IMR-90 (cell line): ENCODE measurements around the gene COL19A1. TPM values are rescaled to one million over a fixed set of nuclear protein-coding genes. Genes with fewer than 3 reads are reported as not detected.

Experiments used
- ATAC-seq: fragments of 200-7000 bp; cut with Tn5 transposase; 2 replicates; pipeline ENCODE4 v1.9.1; 2020; ENCODE audit warnings: low read depth, mild to moderate bottlenecking, moderate library complexity
- BruUV-seq: library from RNA; stranded (reverse); fragments of 400-500 nt; replicated peaks from 2 replicates; lab custom pipeline; 2021; lab: Mats Ljungman, UMichigan
- CTCF ChIA-PET: fragments of 300-600 bp; formaldehyde crosslinking; extraction: SDS; loops from one replicate; lab custom pipeline; 2021; ENCODE audit warnings: antibody characterized with exemption; lab: Yijun Ruan, JAX
- POLR2A ChIA-PET: fragments of 300-600 bp; sonication (Branson Sonifier 250); formaldehyde crosslinking; loops from one replicate; lab custom pipeline; 2022; ENCODE audit warnings: antibody characterized with exemption; ENCODE audit not compliant: unreplicated experiment; lab: Charles Lee
- DNase-seq: peaks from one replicate; pipeline ENCODE4 v3.0.0; 2013
- H2AFZ ChIP-seq: replicated peaks from 2 replicates; pipeline ENCODE3; 2013; ENCODE audit warnings: low read length, mild to moderate bottlenecking; ENCODE audit not compliant: poor library complexity
- H2AK5ac ChIP-seq: 2 replicates; pipeline ENCODE4 v1.6.1; 2013; ENCODE audit warnings: low read depth, low read length, inconsistent platforms
- H2AK9ac ChIP-seq: replicated peaks from 2 replicates; pipeline ENCODE3; 2013; ENCODE audit warnings: mild to moderate bottlenecking, low read depth, low read length, moderate library complexity; ENCODE audit not compliant: poor library complexity
- H2BK120ac ChIP-seq: 2 replicates; pipeline ENCODE4 v1.6.1; 2013; ENCODE audit warnings: low read depth, low read length, inconsistent platforms
- H2BK15ac ChIP-seq: 3 replicates; pipeline ENCODE4 v1.6.1; 2013; ENCODE audit warnings: low read depth, low read length, inconsistent platforms
- H2BK20ac ChIP-seq: 2 replicates; pipeline ENCODE4 v1.6.1; 2013; ENCODE audit warnings: low read depth, mild to moderate bottlenecking, inconsistent platforms, low read length, moderate library complexity
- H2BK5ac ChIP-seq: 2 replicates; pipeline ENCODE4 v1.6.1; 2013; ENCODE audit warnings: mild to moderate bottlenecking, low read depth, low read length, inconsistent platforms; ENCODE audit not compliant: poor library complexity, severe bottlenecking
- H3K14ac ChIP-seq: replicated peaks from 2 replicates; pipeline ENCODE4 v1.6.1; 2013; ENCODE audit warnings: low read depth, low read length, inconsistent platforms
- H3K18ac ChIP-seq: 2 replicates; pipeline ENCODE4 v1.6.1; 2013; ENCODE audit warnings: low read depth, low read length, control low read depth
- H3K23ac ChIP-seq: 2 replicates; pipeline ENCODE4 v1.6.1; 2013; ENCODE audit warnings: low read depth, low read length, inconsistent platforms
- H3K27ac ChIP-seq: 2 replicates; pipeline ENCODE4 v1.5.1; 2013; ENCODE audit warnings: mild to moderate bottlenecking, control low read depth, low read length; ENCODE audit not compliant: insufficient read depth
- H3K27me3 ChIP-seq: 2 replicates; pipeline ENCODE4 v1.6.1; 2013; ENCODE audit warnings: low read length; ENCODE audit not compliant: control insufficient read depth, insufficient read depth
- H3K36me3 ChIP-seq: 2 replicates; pipeline ENCODE4 v1.6.1; 2013; ENCODE audit warnings: low read length, mixed read lengths; ENCODE audit not compliant: control insufficient read depth, insufficient read depth
- H3K4ac ChIP-seq: 2 replicates; pipeline ENCODE4 v1.6.1; 2013; ENCODE audit warnings: low read depth, low read length, inconsistent platforms
- H3K4me1 ChIP-seq: 2 replicates; pipeline ENCODE4 v1.6.1; 2013; ENCODE audit warnings: low read length, mixed read lengths; ENCODE audit not compliant: control insufficient read depth, insufficient read depth
- H3K4me2 ChIP-seq: 2 replicates; pipeline ENCODE4 v1.6.1; 2013; ENCODE audit warnings: low read depth, mild to moderate bottlenecking, control low read depth, low read length, moderate library complexity
- H3K4me3 ChIP-seq: 2 replicates; pipeline ENCODE4 v1.5.1; 2013; ENCODE audit warnings: low read depth, mild to moderate bottlenecking, control low read depth, low read length, moderate library complexity; ENCODE audit not compliant: insufficient read depth
- H3K56ac ChIP-seq: 2 replicates; pipeline ENCODE4 v1.6.1; 2013; ENCODE audit warnings: low read length, inconsistent platforms; ENCODE audit not compliant: insufficient read depth; ENCODE audit errors: extremely low read depth
- H3K79me1 ChIP-seq, 2 experiments: 2 replicates each; pipeline ENCODE4 v1.6.1; 2013; ENCODE audit warnings: low read length in 2 of 2, inconsistent platforms in 1 of 2, low read depth in 1 of 2
- H3K9ac ChIP-seq: 2 replicates; pipeline ENCODE4 v1.6.1; 2013; ENCODE audit warnings: low read depth, low read length, control low read depth
- H3K9me1 ChIP-seq: 2 replicates; pipeline ENCODE4 v1.6.1; 2013; ENCODE audit warnings: low read length, inconsistent platforms; ENCODE audit not compliant: insufficient read depth
- H3K9me3 ChIP-seq: 2 replicates; pipeline ENCODE4 v1.6.1; 2013; ENCODE audit warnings: low read length; ENCODE audit not compliant: control insufficient read depth, insufficient read depth
- H4K20me1 ChIP-seq: 2 replicates; pipeline ENCODE4 v1.6.1; 2013; ENCODE audit warnings: low read length, inconsistent platforms; ENCODE audit not compliant: insufficient read depth
- H4K5ac ChIP-seq: 2 replicates; pipeline ENCODE4 v1.6.1; 2013; ENCODE audit warnings: mild to moderate bottlenecking, low read depth, low read length, control low read depth
- H4K8ac ChIP-seq, 2 experiments: 2 replicates each; pipeline ENCODE4 v1.6.1; 2013; ENCODE audit warnings: low read depth in 2 of 2, low read length in 2 of 2, control low read depth in 1 of 2, inconsistent platforms in 1 of 2
- H4K91ac ChIP-seq: 2 replicates; pipeline ENCODE4 v1.6.1; 2013; ENCODE audit warnings: low read depth, low read length, inconsistent platforms; ENCODE audit not compliant: insufficient read depth
- CEBPB ChIP-seq: IDR thresholded peaks from 2 replicates; pipeline ENCODE4 v1.6.1; 2012; ENCODE audit warnings: low read depth, low read length, improper control_type of control experiment
- WGBS, 2 experiments: methylation state at CpG; one replicate each; pipeline versions ENCODE4 v1.1.5 to v1.1.7; 2013; ENCODE audit warnings: missing lambda C conversion rate in 2 of 2; ENCODE audit not compliant: insufficient read length in 1 of 2; ENCODE audit errors: extremely low coverage in 2 of 2; 5-methylcytosine and 5-hydroxymethylcytosine counted together
- dilution Hi-C: fragments of 300-500 bp; cut with HindIII; formaldehyde crosslinking; loops from one replicate; pipeline ENCODE4 v1.14.3; 2018; ENCODE audit warnings: low sequenced_read_pairs; ENCODE audit not compliant: unreplicated experiment
- in situ Hi-C: fragments of 300-500 bp; cut with MboI; formaldehyde crosslinking; loops from 3 replicates; pipeline ENCODE4 v1.14.3; 2019; ENCODE audit warnings: low sequenced_read_pairs, inconsistent platforms, mixed read lengths
- intact Hi-C: fragments of 100-400 bp; cut with micrococcal nuclease; formaldehyde crosslinking; loops from 2 replicates; pipeline ENCODE4 v1.10.0; 2022
- polyA plus RNA-seq, 3 experiments: library from polyadenylated mRNA; depleted of rRNA; stranded (reverse); fragments of >200 nt; gene quantifications; 2 replicates each; pipeline ENCODE4 v1.2.3, GENCODE V29; 2012; ENCODE audit warnings: low replicate concordance in 1 of 3
- total RNA-seq: library from RNA; depleted of rRNA; stranded (reverse); fragments of >200 nt; gene quantifications from 2 replicates; pipeline ENCODE4 v1.2.3, GENCODE V29; 2012

The COL19A1 gene
- total and polyA plus RNA-seq, 2 of the 4 experiments (the other 2 are of a cell fraction): under 0.01 TPM; not detected in 1

DNA sequence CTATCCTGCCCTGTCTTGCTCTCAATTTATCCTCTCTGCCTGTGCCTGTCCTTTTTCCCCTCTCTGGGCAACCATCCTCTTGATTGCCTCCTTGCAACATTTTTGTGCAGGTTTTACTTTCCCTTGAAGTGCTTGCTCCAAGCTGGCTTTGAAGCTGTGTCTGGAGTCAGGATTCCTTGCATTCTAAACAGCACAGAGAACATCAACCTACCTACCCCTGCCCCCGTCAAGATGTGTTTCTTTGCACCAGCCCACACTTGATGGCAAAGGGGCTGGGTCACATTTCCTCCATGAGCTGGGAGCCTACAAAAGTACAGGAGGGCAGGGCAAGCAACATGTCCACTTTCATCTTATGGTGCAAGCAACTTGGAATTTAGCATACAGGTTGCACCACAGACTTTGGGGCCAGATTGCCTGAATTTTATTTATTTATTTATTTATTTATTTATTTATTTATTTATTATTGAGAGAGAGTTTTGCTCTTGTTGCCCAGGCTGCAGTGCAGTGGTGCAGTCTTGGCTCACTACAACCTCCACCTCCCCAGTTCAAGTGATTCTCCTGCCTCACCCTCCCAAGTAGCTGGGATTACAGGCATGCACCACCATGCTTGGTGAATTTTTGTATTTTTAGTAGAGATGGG lies 206.3 kb downstream of the COL19A1 start:
- BruUV-seq: no TSS peak
- Histone ChIP-seq H4K91ac (no peak overlapping the region), H4K5ac (no peak overlapping the region), H3K9me1 (no peaks in the 10 kb centered on the region), H3K56ac (no peak overlapping the region), H2BK20ac (no peak overlapping the region), H3K9ac (no peak overlapping the region), H2AK9ac (no peak overlapping the region), H3K27me3 (no peaks in the 10 kb centered on the region), H4K8ac (no peak overlapping the region), H3K9me3 (no peaks in the 10 kb centered on the region), H2AFZ (no peak overlapping the region), H2BK120ac (no peak overlapping the region), H2BK15ac (no peak overlapping the region), H3K4me3 (no peak overlapping the region), H4K20me1 (no peaks in the 10 kb centered on the region), H3K4me1 (no peaks in the 10 kb centered on the region), H3K4me2 (no peak overlapping the region), H3K79me1 (no peaks in the 10 kb centered on the region), H3K27ac (no peak overlapping the region), H2AK5ac (no peak overlapping the region), H3K4ac (no peak overlapping the region), H3K36me3 (no peaks in the 10 kb centered on the region), H3K14ac (no peak overlapping the region), H2BK5ac (no peak overlapping the region), H3K18ac (no peak overlapping the region), H3K23ac (no peak overlapping the region)
- dilution Hi-C loops (no loop called here), intact Hi-C loops (no loop called here), in situ Hi-C loops (no loop called here)
- no peak for DNase-seq
- ATAC-seq: no peak
- TF ChIP-seq CEBPB: no peak
- ChIA-PET POLR2A (no interaction called here), CTCF (no interaction called here)
- no CpG with 5 or more reads among the region's 1 CpG for WGBS, 2 experiments
